Gastroesophageal sphincter (tissue), 3 donors: Measurements from ENCODE around the gene SCO2.

Source experiments
- EP300 ChIP-seq: sonication (generic); formaldehyde crosslinking; IDR thresholded peaks from one replicate; pipeline ENCODE4 v1.6.1; 2017; ENCODE audit warnings: antibody characterized with exemption, mild to moderate bottlenecking
- POLR2A ChIP-seq, 2 donors: fragments of 450-650 bp; IDR thresholded peaks; one replicate each; pipeline ENCODE4 v1.6.1; 2017; ENCODE audit warnings: antibody characterized with exemption in 2 of 2, mild to moderate bottlenecking in 2 of 2, moderate library complexity in 1 of 2
- POLR2AphosphoS5 ChIP-seq: sonication (generic); formaldehyde crosslinking; IDR thresholded peaks from one replicate; pipeline ENCODE4 v1.6.1; 2017; ENCODE audit warnings: antibody characterized with exemption
- TF ChIP-seq, protein P1 (sequence below), 4 experiments: fragments of 200-600 bp in 2 of 4; fragments of 450-650 bp in 2 of 4; sonication (generic) in 1 of 4; IDR thresholded peaks; one replicate each; pipeline ENCODE4 v1.5.1; 2017 to 2019; ENCODE audit warnings: antibody characterized with exemption in 4 of 4, mild to moderate bottlenecking in 2 of 4, moderate library complexity in 2 of 4

DNA sequence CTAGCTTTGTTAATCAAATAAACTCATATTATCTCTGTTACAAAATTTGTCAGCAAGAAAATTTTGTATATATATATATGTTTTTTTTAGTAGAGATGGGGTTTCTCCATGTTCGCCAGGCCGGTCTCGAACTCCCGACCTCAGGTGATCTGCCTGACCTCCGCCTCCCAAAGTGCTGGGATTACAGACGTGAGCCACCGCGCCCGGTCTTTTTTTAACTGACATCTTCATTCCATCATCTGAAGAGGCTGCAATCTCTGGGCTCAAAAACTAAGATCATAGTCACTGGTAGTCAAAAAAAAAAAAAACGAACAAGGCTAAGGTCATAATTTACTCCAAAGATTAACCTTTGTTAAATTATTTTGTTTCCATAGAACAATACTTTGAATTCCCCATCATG lies 15.0 kb upstream of the SCO2 start:
- TF ChIP-seq, protein P1, sequence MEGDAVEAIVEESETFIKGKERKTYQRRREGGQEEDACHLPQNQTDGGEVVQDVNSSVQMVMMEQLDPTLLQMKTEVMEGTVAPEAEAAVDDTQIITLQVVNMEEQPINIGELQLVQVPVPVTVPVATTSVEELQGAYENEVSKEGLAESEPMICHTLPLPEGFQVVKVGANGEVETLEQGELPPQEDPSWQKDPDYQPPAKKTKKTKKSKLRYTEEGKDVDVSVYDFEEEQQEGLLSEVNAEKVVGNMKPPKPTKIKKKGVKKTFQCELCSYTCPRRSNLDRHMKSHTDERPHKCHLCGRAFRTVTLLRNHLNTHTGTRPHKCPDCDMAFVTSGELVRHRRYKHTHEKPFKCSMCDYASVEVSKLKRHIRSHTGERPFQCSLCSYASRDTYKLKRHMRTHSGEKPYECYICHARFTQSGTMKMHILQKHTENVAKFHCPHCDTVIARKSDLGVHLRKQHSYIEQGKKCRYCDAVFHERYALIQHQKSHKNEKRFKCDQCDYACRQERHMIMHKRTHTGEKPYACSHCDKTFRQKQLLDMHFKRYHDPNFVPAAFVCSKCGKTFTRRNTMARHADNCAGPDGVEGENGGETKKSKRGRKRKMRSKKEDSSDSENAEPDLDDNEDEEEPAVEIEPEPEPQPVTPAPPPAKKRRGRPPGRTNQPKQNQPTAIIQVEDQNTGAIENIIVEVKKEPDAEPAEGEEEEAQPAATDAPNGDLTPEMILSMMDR (IDR thresholded peaks at IDR 0.05), result no peak
- TF ChIP-seq POLR2A (IDR thresholded peaks at IDR 0.05) (no peak), EP300 (no peak), POLR2AphosphoS5 (no peak)
